CD14-positive monocyte (primary cell): ENCODE data around the gene PHLPP1. TPM values are rescaled to one million over a fixed set of nuclear protein-coding genes. Genes with fewer than 3 reads are reported as not detected.

Experiments
- DNase-seq, 3 donors: peaks; one replicate each; pipeline ENCODE4 v3.0.0-alpha.2; 2011 to 2022
- H2AFZ ChIP-seq: 2 replicates; pipeline ENCODE4 v1.6.0; 2012; ENCODE audit warnings: mild to moderate bottlenecking, low read depth, low read length, inconsistent platforms; ENCODE audit not compliant: insufficient read depth, poor library complexity, severe bottlenecking
- H3K27ac ChIP-seq, 2 donors: 1 replicate in 1 of 2; 2 replicates in 1 of 2; pipeline ENCODE4 v1.5.1; 2012 to 2013; ENCODE audit warnings: low read length in 2 of 2, control low read depth in 1 of 2, inconsistent platforms in 1 of 2, low read depth in 1 of 2, mild to moderate bottlenecking in 1 of 2
- H3K27me3 ChIP-seq, 2 donors: one replicate each; pipeline versions ENCODE4 v1.6.0 to v1.6.1; 2011 to 2013; ENCODE audit warnings: low read length in 2 of 2; ENCODE audit not compliant: control insufficient read depth in 2 of 2, insufficient read depth in 2 of 2
- H3K36me3 ChIP-seq, 2 donors: replicated peaks in 1 of 2; 1 replicate in 1 of 2; 2 replicates in 1 of 2; pipeline versions ENCODE4 v1.5.1 to v1.6.1; 2012 to 2013; ENCODE audit warnings: low read length in 2 of 2, control low read depth in 1 of 2, inconsistent platforms in 1 of 2, mild to moderate bottlenecking in 1 of 2; ENCODE audit not compliant: insufficient read depth in 2 of 2, control insufficient read depth in 1 of 2
- H3K4me1 ChIP-seq, 2 donors: 1 replicate in 1 of 2; 2 replicates in 1 of 2; pipeline versions ENCODE4 v1.5.1 to v1.6.1; 2012 to 2013; ENCODE audit warnings: low read length in 2 of 2, control low read depth in 1 of 2, inconsistent platforms in 1 of 2, mild to moderate bottlenecking in 1 of 2, moderate library complexity in 1 of 2; ENCODE audit not compliant: insufficient read depth in 2 of 2, control insufficient read depth in 1 of 2
- H3K4me2 ChIP-seq: replicated peaks from 2 replicates; pipeline ENCODE3; 2012; ENCODE audit warnings: low read length, moderate library complexity, mild to moderate bottlenecking; ENCODE audit not compliant: poor library complexity, severe bottlenecking; ENCODE audit errors: extremely low read depth
- H3K4me3 ChIP-seq, 3 experiments: fragments of 200-600 bp in 1 of 3; sonication (generic) in 1 of 3; replicated peaks in 1 of 3; 1 replicate in 2 of 3; 2 replicates in 1 of 3; pipeline ENCODE4 v1.5.1; 2011 to 2013; ENCODE audit warnings: low read length in 3 of 3, mild to moderate bottlenecking in 3 of 3, control low read depth in 2 of 3, low read depth in 2 of 3, inconsistent platforms in 1 of 3, moderate library complexity in 1 of 3
- H3K79me2 ChIP-seq: 2 replicates; pipeline ENCODE4 v1.6.0; 2012; ENCODE audit warnings: mild to moderate bottlenecking, control low read depth, inconsistent platforms, low read length, moderate library complexity; ENCODE audit not compliant: insufficient read depth
- H3K9ac ChIP-seq: 2 replicates; pipeline ENCODE4 v1.6.0; 2017; ENCODE audit warnings: low read length, mild to moderate bottlenecking; ENCODE audit not compliant: insufficient read depth, poor library complexity, severe bottlenecking
- H3K9me3 ChIP-seq, 2 donors: replicated peaks in 1 of 2; 1 replicate in 1 of 2; 2 replicates in 1 of 2; pipeline versions ENCODE4 v1.5.1 to v1.6.1; 2012 to 2013; ENCODE audit warnings: low read length in 2 of 2, control low read depth in 1 of 2; ENCODE audit not compliant: control insufficient read depth in 1 of 2, insufficient read depth in 1 of 2
- H4K20me1 ChIP-seq: 2 replicates; pipeline ENCODE4 v1.6.0; 2012; ENCODE audit warnings: mild to moderate bottlenecking, low read length, control low read depth, moderate library complexity; ENCODE audit not compliant: insufficient read depth
- H3K27ac Mint-ChIP-seq, 7 donors: one replicate each; pipeline ENCODE4 v1.8.0; 2020; ENCODE audit warnings: mild to moderate bottlenecking in 7 of 7, mixed read lengths in 7 of 7, moderate library complexity in 6 of 7, inconsistent platforms in 2 of 7
- H3K27me3 Mint-ChIP-seq, 3 donors: one replicate each; pipeline ENCODE4 v1.8.0; 2021 to 2022; ENCODE audit warnings: low read depth in 3 of 3, mild to moderate bottlenecking in 3 of 3, mixed read lengths in 3 of 3, moderate library complexity in 3 of 3, inconsistent platforms in 1 of 3
- H3K36me3 Mint-ChIP-seq, 2 donors: one replicate each; pipeline ENCODE4 v1.8.0; 2020; ENCODE audit warnings: mixed read lengths in 2 of 2, inconsistent platforms in 1 of 2, mild to moderate bottlenecking in 1 of 2
- H3K4me1 Mint-ChIP-seq: one replicate; pipeline ENCODE4 v1.8.0; 2020; ENCODE audit warnings: mild to moderate bottlenecking, mixed read lengths
- H3K4me3 Mint-ChIP-seq, 2 donors: one replicate each; pipeline ENCODE4 v1.8.0; 2020; ENCODE audit warnings: mild to moderate bottlenecking in 2 of 2, mixed read lengths in 2 of 2, moderate library complexity in 1 of 2
- H3K9me3 Mint-ChIP-seq, 7 donors: one replicate each; pipeline ENCODE4 v1.8.0; 2020 to 2022; ENCODE audit warnings: mixed read lengths in 7 of 7, mild to moderate bottlenecking in 6 of 7, moderate library complexity in 6 of 7, inconsistent platforms in 2 of 7
- WGBS: methylation state at CpG from one replicate; pipeline ENCODE4 v1.1.5; 2013; ENCODE audit warnings: missing lambda C conversion rate; ENCODE audit not compliant: insufficient coverage; 5-methylcytosine and 5-hydroxymethylcytosine counted together
- intact Hi-C, 2 donors: fragments of 100-400 bp; cut with micrococcal nuclease; formaldehyde crosslinking; loops; one replicate each; pipeline versions ENCODE4 v1.15.0 to v1.15.1; 2023
- polyA plus RNA-seq, 3 donors: library from polyadenylated mRNA; depleted of rRNA in 1 of 3; unstranded in 2 of 3; stranded (reverse) in 1 of 3; fragments of 300-500 nt in 2 of 3; fragments of >200 nt in 1 of 3; fragmentation: Illumina TruSeq in 2 of 3; gene quantifications; 1 replicate in 2 of 3; 2 replicates in 1 of 3; pipeline ENCODE4 v1.2.3, GENCODE V29; 2012 to 2021
- TF ChIP-seq, protein P1 (sequence below): fragments of 200-600 bp; IDR thresholded peaks from one replicate; pipeline ENCODE4 v1.8.0; 2022; ENCODE audit warnings: antibody characterized with exemption, mild to moderate bottlenecking

The PHLPP1 gene
- polyA plus RNA-seq, 3 donors: 0.04 to 2.0 (median 0.55) TPM

DNA sequence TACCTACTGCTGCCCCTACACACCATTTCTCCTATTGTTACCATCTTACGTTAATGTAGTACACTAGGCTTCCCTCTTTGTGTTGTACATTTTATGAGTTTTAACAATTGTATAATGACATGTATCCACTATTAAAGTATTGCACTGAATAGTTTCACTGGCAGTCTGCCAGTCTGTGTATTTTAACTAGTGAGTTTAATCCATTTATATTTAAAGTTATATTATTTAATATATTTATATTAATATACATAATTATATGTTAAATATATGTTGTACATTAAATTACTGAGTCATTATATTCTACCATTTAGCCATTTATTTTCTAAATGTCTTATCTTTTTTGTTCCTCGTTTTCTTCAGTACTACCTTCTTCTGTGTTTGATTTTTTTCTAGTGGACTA is 44.8 kb upstream of the PHLPP1 start:
- WGBS: no CpG with 5 or more reads among the region's 2 CpGs
- TF ChIP-seq, protein P1, sequence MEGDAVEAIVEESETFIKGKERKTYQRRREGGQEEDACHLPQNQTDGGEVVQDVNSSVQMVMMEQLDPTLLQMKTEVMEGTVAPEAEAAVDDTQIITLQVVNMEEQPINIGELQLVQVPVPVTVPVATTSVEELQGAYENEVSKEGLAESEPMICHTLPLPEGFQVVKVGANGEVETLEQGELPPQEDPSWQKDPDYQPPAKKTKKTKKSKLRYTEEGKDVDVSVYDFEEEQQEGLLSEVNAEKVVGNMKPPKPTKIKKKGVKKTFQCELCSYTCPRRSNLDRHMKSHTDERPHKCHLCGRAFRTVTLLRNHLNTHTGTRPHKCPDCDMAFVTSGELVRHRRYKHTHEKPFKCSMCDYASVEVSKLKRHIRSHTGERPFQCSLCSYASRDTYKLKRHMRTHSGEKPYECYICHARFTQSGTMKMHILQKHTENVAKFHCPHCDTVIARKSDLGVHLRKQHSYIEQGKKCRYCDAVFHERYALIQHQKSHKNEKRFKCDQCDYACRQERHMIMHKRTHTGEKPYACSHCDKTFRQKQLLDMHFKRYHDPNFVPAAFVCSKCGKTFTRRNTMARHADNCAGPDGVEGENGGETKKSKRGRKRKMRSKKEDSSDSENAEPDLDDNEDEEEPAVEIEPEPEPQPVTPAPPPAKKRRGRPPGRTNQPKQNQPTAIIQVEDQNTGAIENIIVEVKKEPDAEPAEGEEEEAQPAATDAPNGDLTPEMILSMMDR: no peak
- peaks cover 0 to 3% of the 10 kb centered on the region in 2 donors for H3K9me3 ChIP-seq
- Mint-ChIP-seq H3K27ac (no peak overlapping the region), H3K27me3 (peaks cover 1 to 3% (median 3%) of the 10 kb centered on the region in 3 donors), H3K4me1 (no peaks in the 10 kb centered on the region), H3K36me3 (no peaks in the 10 kb centered on the region), H3K9me3 (peaks cover under 1 to 19% (median 4%) of the 10 kb centered on the region in 7 donors), H3K4me3 (no peak overlapping the region)
- no peak for DNase-seq
- H3K27ac ChIP-seq: no peak overlapping the region
- no peaks in the 10 kb centered on the region for H4K20me1 ChIP-seq
- no peak overlapping the region for H3K4me3 ChIP-seq
- H3K27me3 ChIP-seq: no peaks in the 10 kb centered on the region
- intact Hi-C loops: no loop called here
- H3K36me3 ChIP-seq: no peaks in the 10 kb centered on the region
- no peaks in the 10 kb centered on the region for H3K4me1 ChIP-seq
- no peak overlapping the region for H2AFZ ChIP-seq
- H3K9ac ChIP-seq: no peak overlapping the region
- no peaks in the 10 kb centered on the region for H3K79me2 ChIP-seq
- no peak overlapping the region for H3K4me2 ChIP-seq

DNA sequence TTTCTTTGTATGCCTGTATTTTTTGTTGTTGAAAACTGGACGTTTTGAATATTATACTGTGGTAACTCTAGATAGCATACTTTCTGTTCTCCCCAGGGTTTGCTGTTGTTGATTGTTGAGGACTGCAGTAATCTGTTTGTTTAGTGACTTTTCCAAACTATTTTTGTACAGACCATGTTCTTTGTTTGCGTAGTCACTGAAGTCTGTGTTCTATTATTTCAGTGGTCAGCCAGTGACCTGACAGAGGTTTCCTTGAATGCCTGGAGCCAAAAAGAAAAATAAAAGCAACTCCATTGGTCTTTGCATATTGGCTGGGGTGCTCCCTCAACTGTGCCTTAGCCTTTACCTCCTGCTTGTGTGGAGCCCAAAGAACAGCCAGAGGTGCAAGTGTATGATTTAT is 42.7 kb upstream of the PHLPP1 start:
- intact Hi-C loops: no loop called here
- Histone ChIP-seq H2AFZ (no peak overlapping the region), H3K9ac (no peak overlapping the region), H3K27me3 (no peaks in the 10 kb centered on the region), H3K4me3 (no peak overlapping the region), H3K27ac (no peak overlapping the region), H4K20me1 (no peaks in the 10 kb centered on the region), H3K79me2 (no peaks in the 10 kb centered on the region), H3K36me3 (no peaks in the 10 kb centered on the region), H3K9me3 (peaks cover 0 to 3% of the 10 kb centered on the region in 2 donors), H3K4me2 (no peak overlapping the region), H3K4me1 (no peaks in the 10 kb centered on the region)
- TF ChIP-seq, protein P1: no peak
- DNase-seq: no peak
- H3K4me1 Mint-ChIP-seq: no peaks in the 10 kb centered on the region
- H3K36me3 Mint-ChIP-seq: no peaks in the 10 kb centered on the region
- no peak overlapping the region for H3K27ac Mint-ChIP-seq
- H3K9me3 Mint-ChIP-seq: peaks cover 2 to 20% (median 6%) of the 10 kb centered on the region in 7 donors
- H3K27me3 Mint-ChIP-seq: peaks cover 1 to 3% (median 1%) of the 10 kb centered on the region in 3 donors
- 100% methylated on average over 1 of the region's 2 CpGs for WGBS
- H3K4me3 Mint-ChIP-seq: no peak overlapping the region
